NOMO-1 treated with DMSO at 0.1 percent for 48 hours (cell line): Measurements from ENCODE around the gene EPS15.
A peak's percentile ranks its signal among the peaks of the same experiment; 100 is the strongest.
"Not testable (repeated sequence)": the region's sequence is repeated elsewhere in the genome, so short reads cannot be mapped to it uniquely, and the experiment has no call there.

Experiments used
- DNase-seq: peaks from one replicate; lab custom pipeline; 2025; ENCODE audit not compliant: unreplicated experiment; lab: John Stamatoyannopoulos, UW

The EPS15 gene

DNA sequence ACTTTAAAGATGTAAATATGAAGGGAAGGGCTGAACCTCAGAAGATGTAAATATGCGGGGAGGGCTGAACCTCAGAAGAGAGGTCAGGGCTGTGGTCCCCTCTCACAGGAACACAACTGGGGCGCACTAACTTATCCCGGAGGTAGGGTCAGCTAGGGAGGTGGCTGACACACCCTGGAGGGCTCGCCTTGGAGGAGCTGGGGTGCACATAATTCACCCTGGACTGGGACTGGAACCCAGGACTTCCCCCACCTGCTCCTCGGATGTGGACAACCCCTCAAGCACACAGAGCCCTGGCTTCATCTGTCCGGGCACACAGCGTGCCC lies 174.8 kb downstream of the EPS15 start:
- DNase-seq, result no peak

DNA sequence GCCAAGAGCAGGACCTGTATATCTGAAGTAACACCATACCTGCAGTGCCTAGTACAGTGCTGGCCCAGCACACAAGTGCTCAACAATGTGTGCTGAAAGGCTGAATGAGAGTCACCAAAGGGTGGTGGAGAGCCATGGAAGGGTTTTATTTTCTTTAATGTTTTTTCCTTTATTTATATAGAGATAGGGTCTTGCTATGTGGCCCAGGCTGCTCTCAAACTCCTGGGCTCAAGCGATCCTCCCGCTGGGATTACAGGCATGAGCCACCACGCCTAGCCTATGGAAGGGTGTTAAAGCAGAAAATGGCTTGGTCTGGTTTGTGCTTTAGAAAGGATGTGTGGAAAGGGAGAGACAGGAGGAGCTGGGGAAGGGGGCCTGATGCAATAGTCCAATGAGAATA lies 175.4 kb downstream of the EPS15 start:
- DNase-seq, result no peak

DNA sequence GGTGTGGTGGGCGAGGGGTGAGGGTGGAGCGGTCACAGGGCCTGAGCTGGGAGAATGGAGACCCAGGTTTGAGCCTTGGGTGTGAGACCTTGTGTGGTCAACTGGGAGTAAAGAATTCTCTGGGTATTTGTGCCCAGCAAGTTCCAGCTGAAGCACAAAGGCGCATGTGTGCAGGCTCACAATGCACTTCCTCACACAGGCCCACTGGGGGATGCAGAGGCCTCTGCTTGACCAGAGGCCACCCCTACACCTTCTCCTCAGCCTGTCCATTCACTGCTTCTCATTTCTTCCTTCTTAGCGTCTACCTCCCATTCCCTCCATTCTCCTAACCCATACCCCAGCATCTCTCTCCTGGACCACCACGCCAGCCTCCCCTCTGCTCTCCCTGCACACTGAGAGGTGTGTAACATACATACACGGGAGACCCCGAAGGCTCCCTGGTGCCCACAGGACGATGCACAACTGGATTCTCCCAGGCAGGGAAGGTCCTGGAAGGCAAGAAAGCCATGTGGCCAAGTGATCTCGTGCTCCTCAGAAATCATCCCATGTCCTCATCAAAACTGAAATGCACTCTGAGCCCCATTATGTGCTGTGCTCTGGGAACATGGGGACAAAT lies 176.4 kb downstream of the EPS15 start:
- DNase-seq, result no peak

DNA sequence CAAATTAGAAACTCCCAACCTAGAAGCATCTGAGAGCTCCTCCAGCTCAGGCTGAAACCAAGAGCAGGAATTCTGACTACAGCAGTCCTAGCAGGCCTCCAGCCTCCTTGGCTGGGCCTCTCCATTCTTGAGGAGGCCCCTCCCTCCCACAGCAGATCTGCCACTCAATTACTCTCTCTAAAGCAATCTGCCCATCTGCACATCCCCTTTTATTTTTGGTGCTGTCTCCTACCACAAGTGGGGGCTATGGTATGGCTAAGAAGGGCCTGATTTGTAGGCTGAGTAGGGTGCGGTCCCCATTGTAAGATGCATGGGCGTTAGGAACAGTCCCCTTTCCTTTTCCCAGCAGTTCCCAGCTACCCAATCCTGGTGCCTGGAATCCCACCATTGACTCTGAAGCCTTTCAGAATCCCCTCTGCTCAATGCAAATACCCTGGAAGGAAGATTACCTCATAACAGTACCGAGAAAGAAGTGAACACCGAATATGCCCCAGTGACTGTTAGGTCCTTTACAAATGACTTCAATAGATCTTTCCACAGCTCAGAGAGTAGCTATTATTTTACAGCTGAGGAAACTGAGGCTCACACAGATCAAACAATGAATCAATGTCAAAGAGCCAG lies 177.1 kb downstream of the EPS15 start:
- DNase-seq, result peak; percentile 40

DNA sequence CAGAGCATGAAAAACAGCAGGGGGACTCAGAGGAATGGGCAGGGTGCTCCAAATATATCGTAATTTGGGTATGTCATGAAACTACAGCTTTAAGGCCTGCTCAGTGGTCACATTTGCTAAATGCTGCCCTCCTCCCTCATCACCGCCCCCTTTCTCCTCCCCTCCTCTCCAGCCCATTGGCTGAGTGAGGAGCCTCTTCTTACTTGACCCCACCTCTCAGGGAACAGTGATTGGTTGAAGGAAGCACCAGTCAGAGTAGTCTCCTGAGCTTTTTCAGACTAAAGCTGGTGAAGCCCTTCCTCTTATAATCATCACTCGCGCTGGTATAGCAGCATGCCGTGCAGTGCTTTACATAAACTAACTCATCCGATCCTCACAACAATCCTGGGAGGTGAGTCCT lies 178.7 kb downstream of the EPS15 start:
- DNase-seq, result no peak

DNA sequence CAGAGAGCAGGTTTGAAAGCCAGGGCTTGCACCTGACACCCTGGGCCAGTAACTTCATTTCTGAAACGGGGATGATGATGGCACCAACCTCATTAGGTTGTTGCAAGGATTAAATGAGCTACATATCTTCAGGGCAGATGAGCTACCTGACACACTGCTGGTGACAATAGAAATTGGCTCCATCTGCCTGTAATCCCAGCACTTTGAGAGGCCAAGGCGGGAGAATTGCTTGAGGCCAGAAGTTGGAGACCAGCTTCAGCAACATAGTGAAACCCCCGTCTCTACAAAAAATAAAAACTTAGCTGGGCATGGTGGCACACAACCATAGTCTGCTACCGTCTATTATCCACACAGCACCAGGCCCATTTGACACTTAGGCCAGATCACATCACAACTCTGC lies 182.4 kb downstream of the EPS15 start:
- no peak for DNase-seq

DNA sequence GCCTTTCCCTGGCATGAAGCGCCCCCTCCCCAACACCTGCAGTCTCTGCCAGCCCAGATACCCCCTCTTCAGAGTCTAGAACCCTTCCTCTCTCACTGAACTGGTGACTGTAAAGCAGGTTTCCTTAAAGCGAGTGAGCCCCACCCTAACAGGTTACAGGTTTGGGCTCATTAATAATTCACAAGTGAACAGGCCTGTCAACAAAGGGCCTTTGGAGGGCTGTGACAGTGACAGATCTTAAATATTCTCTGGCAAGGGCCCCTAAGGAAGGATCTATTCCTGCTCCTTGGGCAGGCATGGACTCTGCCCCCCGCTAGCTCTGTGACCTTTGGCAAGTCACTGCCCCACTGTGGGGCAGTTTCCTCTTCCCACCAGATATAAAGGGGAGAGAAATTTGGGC lies 183.1 kb downstream of the EPS15 start:
- DNase-seq, result no peak

DNA sequence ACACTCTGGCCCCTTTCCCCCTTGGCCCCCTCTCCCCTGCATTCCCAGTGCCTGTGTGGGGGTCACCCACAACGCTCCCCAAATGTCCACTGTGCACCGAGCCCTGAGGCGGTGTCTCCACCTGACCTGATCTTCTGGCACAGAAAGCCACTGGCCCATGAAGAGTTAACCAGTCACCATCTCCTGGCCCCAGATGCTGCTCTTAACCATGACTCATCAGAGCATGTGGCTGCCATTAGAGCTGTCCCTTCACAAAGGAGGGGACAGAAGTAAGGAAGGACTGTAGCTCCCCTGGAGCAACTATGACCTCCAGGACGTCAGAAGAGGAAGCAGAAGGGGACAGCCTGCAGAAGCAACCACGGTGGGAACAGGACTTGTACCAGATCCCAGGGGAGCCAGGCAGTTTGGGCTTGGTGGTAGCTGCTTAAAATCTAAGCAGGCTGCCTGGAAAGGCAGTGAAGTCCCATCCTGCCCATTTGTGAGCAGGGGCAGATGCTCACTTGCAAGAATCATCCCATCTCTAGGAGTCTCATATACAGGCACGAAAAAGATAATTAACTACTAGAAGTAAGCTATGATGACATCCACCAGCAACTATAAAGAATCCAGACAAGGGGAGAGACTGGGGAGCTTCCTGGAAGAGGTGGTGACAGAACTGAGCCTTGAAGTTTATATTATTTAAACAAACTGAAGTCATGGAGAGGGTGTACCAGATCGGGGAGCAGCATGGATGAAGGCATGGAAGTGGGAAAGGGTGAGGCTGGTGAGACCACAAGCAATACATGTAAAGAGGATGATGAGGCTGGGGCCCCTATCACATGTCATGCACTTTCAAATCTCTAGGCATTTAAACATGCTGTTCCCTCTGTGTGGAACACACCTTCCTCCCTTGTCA lies 187.6 kb downstream of the EPS15 start:
- DNase-seq, result peak; percentile 77

DNA sequence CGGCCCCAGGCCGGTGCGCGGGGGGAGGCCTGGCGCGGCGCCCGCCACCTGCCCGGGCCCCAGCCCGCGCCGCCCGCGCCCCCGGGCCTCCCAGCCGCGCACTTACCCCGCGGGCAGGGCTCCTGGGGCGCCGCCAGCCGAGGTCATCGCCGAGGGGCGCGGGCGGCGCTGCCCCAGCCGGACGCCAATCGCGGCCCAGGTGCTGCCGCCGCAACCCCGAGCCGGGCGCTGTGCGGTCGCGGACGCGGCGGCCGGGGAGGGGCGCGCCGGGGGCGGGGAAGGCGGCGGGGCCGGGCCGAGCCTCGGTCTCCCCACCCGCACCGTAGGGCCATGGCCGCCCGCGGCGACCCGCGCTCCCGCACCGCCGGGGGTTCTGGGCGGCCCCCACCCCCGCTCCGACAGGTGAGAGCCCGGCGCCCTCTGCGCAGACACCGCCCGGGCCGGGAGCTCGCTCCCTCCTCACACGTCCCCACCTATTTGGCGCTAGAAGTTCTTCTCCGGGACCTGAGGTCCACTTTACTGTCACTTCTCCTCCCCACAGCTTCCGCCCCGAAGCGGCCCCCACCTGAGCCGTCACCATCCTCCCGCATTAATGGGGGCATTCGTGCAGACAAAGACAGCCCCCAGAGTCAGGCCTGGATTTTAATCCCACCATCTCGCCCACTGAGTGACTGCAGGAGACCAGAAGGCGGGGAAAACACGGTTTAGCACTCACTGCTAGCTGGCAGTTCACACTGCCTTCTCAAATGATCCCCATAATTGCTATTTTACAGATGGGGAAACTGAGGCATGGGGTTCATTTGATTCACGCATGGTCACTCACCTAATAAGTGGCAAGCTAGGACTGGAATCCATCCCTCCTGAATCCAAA lies 188.5 kb downstream of the EPS15 start, which contains the start of gene TTC39A:
Gene TTC39A, minus strand, starts transcription at position 232 of the 871 bp plus-strand sequence. Its CDS starts 85 bp downstream, at position 147.
- DNase-seq, result no peak

DNA sequence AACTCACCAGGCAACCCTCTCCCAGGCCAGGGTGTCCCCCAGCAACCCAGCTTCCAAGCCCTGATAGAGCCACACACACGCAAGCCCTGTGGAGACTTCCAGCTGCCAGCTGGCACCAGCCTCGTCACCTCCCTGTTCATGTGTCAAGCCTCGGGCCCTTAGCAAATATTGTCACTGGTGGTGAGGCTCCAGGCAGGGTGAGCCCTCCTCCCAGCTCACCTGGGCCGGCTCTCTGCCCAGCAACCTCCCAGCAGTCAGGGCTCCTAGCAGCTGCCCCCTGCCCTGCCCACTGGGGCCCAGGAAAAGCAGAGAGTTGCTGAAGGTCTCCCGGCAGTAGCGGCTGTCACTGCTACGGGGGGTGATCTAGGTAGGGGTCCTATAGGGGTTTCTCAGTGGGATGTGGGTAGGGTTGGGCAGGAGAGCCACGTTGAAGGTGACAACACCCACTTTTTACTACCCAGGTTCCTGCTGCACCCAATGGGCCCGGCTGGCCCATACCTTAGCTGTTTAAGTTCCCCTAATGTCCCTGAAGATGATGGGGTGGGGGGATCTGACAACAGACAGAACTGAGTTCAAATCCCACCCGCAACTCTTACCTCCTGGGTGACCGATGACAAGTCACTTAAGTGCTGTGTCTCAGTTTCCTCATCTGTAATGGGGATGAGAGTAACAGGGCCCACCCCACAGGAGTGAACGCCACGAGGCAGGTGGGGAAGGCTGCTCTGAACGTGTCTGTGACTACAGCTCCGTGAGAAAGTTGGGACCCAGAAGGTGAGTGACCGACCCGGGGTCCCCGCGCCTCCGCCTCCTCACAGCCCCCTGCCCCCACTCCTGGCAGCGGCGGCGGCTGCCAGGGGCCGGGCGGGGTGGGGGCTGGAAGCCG lies 189.4 kb downstream of the EPS15 start:
- DNase-seq, result no peak

DNA sequence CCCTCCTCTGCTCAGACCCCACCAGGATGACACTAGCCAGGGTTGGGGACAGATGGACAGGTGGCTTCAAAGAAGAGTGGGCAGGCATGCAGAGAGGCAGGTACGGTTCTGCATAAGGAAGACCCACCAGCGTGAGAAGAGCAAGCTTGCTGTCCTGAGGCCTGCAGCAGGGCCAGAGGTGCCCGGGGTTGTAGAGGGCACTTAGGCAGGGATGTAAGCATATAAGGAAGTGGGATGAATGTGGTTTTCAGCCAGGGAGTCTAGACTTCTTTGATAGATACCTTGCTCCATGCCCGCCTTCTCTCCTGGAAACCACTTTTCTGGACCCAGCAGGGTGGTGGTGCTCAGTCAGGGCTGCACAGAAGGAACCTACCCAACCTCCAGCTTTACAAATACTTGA lies 190.1 kb downstream of the EPS15 start:
- DNase-seq, result no peak

DNA sequence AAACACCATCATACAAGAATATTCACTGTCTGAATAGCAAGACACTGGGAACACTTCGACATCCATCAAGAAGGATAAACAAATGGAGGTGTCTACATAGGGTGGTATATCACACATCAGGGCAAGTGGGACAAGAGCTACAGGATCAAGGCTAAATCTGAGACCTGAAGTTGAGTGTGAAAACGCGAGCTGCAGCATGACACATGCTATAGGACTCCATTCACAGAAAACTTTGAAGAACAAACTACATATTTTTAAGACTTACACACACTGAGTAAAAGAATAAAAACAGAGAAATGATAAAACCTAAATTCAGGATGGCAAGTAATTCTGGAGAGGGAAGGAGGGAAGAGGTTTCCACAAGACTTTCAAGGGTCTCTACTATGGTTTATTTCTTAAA lies 190.8 kb downstream of the EPS15 start:
- no peak for DNase-seq

DNA sequence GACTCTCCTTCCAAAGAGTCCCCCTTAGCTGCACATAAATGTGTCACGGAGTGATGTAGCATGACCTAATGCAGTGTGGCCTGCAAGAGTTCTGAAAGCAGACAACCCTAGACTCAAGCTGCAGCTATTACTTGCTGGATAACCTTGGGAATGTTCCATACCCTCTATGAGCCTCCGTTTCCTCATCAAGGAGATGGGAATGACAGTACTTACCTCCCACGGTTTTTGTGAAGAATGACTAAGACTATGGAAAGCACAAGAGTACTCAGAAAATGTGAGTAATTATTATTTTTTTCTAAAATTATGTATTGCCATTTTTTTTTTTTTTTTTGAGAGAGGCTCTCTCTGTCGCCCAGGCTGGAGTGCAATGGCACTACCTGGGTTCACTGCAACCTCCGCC lies 191.7 kb downstream of the EPS15 start:
- DNase-seq, result no peak

DNA sequence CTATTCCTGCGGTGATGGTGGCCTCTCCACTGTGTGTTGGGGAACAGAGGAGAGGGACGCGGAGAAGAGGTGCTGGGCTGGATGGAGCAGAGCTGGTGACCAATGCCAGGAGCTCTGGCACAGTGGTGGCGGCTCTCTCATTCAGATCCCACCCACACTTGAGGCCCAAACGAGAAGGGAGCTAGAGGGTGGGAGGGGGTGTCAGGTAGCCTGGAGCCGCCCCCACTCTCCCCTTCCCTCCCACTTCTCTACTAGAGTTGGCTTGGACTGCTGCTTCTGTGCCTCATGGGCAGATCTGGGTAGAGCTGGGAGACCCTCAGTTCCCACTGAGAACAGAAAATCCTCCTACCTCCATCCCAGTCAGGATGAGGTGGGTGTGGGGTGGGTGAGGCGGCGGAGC lies 192.2 kb downstream of the EPS15 start:
- no peak for DNase-seq

DNA sequence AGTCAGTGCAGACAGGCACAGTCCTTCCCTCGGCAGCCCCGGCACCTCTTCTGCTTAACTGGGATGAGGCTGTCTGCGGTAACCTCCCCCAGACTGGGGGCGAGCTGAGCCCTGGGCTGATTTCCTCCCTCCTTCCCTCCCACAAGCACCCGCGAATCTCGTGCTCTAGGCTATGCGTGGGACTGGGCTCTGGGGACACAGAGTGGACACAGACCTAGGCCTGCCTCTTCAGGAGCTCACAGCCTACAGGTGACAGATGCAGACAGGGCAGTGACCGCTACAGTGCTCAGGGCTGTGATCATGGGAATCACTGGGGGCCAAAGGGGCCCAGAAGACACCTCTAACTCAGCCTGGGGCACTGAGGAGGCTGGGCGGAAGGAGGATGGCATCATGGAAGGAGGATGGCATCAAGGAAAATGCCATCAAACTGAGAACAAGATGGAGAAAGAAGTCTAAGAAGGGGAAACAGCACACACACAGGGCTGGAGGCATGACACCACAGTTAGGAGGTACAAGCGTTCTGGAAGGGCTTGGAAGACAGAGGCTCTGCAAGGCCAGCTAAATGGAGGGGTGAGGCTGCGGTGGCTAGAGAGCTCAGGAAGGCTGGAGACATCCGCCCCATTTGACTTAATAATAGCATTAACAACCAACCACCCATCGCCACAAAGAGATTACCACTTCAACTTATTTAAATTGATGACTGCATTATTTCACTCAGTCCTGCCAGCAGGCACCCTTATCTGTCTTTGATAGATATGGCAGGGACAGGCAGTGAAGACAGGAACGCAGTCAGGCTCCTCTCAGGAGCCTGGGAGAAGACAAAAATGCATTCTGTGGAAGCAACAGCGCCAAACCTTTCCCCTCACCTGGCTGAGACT lies 192.9 kb downstream of the EPS15 start:
- DNase-seq, result no peak

DNA sequence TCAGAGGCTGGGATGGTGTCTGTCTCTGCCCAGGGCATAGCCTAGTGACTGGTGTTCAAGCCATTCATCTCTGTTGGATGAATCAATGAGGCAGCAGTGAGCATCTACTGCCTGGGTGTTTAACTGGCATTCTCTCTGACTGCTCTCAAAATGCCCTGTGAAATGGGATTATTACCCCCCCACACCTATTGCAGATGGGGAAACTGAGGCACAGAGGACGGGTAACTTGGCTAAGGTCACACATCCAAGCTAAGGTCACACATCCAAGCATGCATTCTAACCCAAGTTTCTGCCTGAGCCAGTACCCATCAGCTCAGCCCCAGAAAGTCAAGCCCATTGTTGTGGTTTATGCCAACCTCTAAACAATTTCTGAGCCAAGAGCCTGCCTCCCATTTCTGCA lies 193.7 kb downstream of the EPS15 start:
- DNase-seq, result no peak

DNA sequence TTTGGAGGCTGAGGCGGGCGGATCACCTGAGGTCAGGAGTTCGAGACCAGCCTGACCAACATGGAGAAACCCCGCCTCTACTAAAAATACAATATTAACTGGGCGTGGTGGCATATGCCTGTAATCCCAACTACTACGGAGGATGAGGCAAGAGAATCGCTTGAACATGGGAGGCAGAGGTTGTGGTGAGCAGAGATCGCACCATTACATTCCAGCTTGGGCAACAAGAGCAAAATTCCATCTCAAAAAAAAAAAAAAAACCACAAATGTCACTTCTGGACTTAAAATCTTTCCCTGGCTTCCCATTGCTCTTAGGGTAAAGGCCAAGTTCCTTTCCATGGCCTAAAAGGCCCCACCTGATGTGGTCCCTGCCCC lies 194.1 kb downstream of the EPS15 start:
- DNase-seq, result not testable (repeated sequence)

DNA sequence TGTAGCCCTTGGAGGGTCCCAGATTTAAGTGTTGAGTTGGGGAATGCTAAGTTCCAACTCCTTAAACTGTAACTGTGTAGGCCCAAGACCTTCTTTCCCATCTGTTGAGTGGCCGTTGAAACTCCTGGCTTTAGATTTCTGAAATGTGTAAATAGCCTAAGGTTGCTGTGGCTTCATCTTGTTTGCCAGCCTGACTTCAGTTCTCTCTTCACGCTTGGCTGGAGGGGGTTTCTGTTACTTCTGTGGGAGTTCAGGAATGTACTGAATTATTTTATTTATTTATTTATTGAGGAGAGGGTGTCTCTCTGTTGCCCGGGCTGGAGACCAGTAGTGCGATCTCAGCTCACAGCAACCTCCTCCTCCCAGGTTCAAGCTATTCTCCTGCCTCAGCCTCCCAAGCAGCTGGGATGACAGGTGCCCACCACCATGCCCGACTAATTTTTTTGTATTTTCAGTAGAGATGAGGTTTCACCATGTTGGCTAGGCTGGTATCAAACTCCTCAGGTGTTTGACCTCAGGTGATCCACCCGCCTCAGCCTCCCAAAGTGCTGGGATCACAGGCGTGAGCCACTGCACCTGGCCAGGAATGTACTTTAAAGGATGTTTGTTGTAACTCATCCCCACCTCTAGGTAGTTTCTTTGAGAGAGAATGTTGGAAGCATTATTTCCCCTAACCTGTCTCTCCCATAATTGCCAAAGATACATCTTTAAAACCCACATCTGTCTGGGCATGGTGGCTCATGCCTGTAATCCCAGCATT lies 194.6 kb downstream of the EPS15 start:
- no peak for DNase-seq

DNA sequence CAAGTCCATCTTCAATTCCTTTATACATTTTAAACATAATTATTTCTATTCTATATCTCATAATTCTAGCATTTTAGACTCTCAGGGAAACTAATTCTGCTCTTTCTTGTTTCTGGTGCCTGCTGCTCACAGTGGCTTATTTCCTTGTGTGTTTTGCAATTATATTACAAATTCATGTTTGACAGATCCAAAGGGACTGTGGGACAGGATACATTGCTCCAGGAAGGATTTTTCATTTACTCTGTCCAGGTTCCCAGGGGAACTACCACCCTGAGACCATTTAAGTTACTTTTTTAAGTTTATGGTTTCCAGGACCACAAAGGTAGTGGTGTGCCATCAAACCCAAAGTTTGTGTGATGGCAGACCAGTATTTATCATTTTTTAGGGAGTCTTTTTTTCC lies 195.3 kb downstream of the EPS15 start:
- DNase-seq, result no peak
